Upper lobe of left lung (tissue), 6 donors: ENCODE data around the gene MYH9. TPM values are rescaled to one million over a fixed set of nuclear protein-coding genes. Genes with fewer than 3 reads are reported as not detected.
A peak's percentile ranks its signal among the peaks of the same experiment; 100 is the strongest.

Source experiments
- ATAC-seq, 2 donors: fragments of 200-7000 bp; cut with Tn5 transposase; one replicate each; pipeline ENCODE4 v1.9.1; 2022; ENCODE audit warnings: mild to moderate bottlenecking in 2 of 2, moderate library complexity in 2 of 2; ENCODE audit not compliant: low FRiP score in 2 of 2
- DNase-seq, 2 donors: peaks; one replicate each; pipeline ENCODE4 v3.0.0-alpha.2; 2019 to 2020
- H3K27ac ChIP-seq, 4 donors: fragments of 200-600 bp; sonication (generic); one replicate each; pipeline ENCODE4 v1.5.1; 2016 to 2019
- H3K27me3 ChIP-seq, 4 donors: fragments of 200-600 bp; sonication (generic); one replicate each; pipeline ENCODE4 v1.5.1; 2017 to 2019
- H3K36me3 ChIP-seq, 4 donors: fragments of 200-600 bp; sonication (generic); one replicate each; pipeline ENCODE4 v1.5.1; 2016 to 2019
- H3K4me1 ChIP-seq, 4 donors: fragments of 200-600 bp; sonication (generic); one replicate each; pipeline ENCODE4 v1.5.1; 2018 to 2019
- H3K4me3 ChIP-seq, 4 donors: fragments of 200-600 bp; sonication (generic); one replicate each; pipeline ENCODE4 v1.5.1; 2017 to 2019; ENCODE audit warnings: mild to moderate bottlenecking in 2 of 4, moderate library complexity in 1 of 4
- H3K9me3 ChIP-seq, 4 donors: fragments of 200-600 bp; sonication (generic); one replicate each; pipeline ENCODE4 v1.5.1; 2018 to 2019
- CTCF ChIP-seq, 6 experiments: fragments of 450-650 bp in 4 of 6; fragments of 200-600 bp in 2 of 6; sonication (generic) in 2 of 6; IDR thresholded peaks; one replicate each; pipeline ENCODE4 v1.5.1; 2016 to 2019; ENCODE audit warnings: antibody characterized with exemption in 6 of 6
- EP300 ChIP-seq, 4 donors: sonication (generic); formaldehyde crosslinking; IDR thresholded peaks; one replicate each; pipeline ENCODE4 v1.5.1; 2017; ENCODE audit warnings: antibody characterized with exemption in 4 of 4, control low read depth in 2 of 4
- POLR2A ChIP-seq, 4 donors: fragments of 450-650 bp; IDR thresholded peaks; one replicate each; pipeline ENCODE4 v1.5.1; 2016 to 2017; ENCODE audit warnings: antibody characterized with exemption in 4 of 4, mild to moderate bottlenecking in 2 of 4
- POLR2AphosphoS5 ChIP-seq, 2 donors: sonication (generic); formaldehyde crosslinking; IDR thresholded peaks; one replicate each; pipeline ENCODE4 v1.5.1; 2017; ENCODE audit warnings: antibody characterized with exemption in 2 of 2
- WGBS, 2 donors: methylation state at CpG; one replicate each; pipeline ENCODE4 v1.1.5; 2017 to 2018; 5-methylcytosine and 5-hydroxymethylcytosine counted together
- total RNA-seq, 6 donors: library from RNA; depleted of rRNA in 4 of 6; stranded (reverse); fragments of >200 nt in 4 of 6; gene quantifications; one replicate each; pipeline versions ENCODE4 v1.1.0 to v1.2.1, GENCODE V29; 2016 to 2021
- donor health status: DM: no; HTN: no; CAD: no; lungs with moderate emphysema.
- donor health status: DM: no; HTN: yes; CAD: no; lungs with severe emphysema.

MYH9 gene
- total RNA-seq, 6 donors from 2014 or later, result 486 to 925 (median 599) TPM

- ATAC-seq (no peak), DNase-seq (no peak)
- 74 to 76% methylated on average over 20 to 26 of the region's 26 CpGs for WGBS, 2 donors
- H3K36me3 ChIP-seq, result peaks cover 24 to 93% (median 59%) of the 10 kb centered on the region in 4 donors
- H3K9me3 ChIP-seq, result no peaks in the 10 kb centered on the region
- TF ChIP-seq CTCF (IDR thresholded peaks at IDR 0.05) (no peak), POLR2AphosphoS5 (IDR thresholded peaks at IDR 0.05) (peak in 1 of 2 donors; percentile 2), POLR2A (IDR thresholded peaks at IDR 0.05) (no peak), EP300 (IDR thresholded peaks at IDR 0.05) (no peak)
- H3K4me3 ChIP-seq, result no peak overlapping the region
- H3K27me3 ChIP-seq, result no peaks in the 10 kb centered on the region
- peaks cover 96 to 100% (median 97%) of the 10 kb centered on the region in 4 donors for H3K4me1 ChIP-seq
- peak overlapping the region; percentile 88 to 91 (median 89) for H3K27ac ChIP-seq
Measured at GRCh38 chr22:36336246-36337182, 51.3 kb downstream of the MYH9 start.

DNA sequence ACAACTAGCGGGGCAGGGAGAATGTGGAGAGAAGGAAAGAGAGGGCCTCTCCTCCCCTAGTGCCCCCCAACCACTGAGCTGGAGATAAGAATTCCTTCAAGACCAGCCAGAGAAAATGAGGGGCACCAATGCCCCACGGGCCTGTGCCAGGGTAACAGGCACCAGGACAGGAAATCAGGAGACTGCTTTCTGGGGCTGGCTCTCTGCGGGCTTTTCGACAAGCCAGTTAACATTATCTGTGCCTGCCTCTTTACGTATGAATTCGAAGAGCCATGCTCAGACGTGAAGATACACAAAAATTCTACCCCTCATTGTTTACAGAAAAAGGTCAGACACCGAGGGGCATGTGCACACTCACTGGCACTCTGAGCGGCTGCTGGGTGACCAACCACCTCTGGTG lies 52.1 kb downstream of the MYH9 start:
- H3K4me1 ChIP-seq, result peaks cover 96 to 100% (median 97%) of the 10 kb centered on the region in 4 donors
- peaks cover 16 to 84% (median 50%) of the 10 kb centered on the region in 4 donors for H3K36me3 ChIP-seq
- no peak overlapping the region for H3K4me3 ChIP-seq
- H3K27ac ChIP-seq, result peak overlapping the region; percentile 88 to 91 (median 89)
- ATAC-seq, result no peak
- no peaks in the 10 kb centered on the region for H3K27me3 ChIP-seq
- no peak for TF ChIP-seq POLR2A (IDR thresholded peaks at IDR 0.05)
- TF ChIP-seq CTCF (IDR thresholded peaks at IDR 0.05), result no peak
- no peak for TF ChIP-seq POLR2AphosphoS5 (IDR thresholded peaks at IDR 0.05)
- TF ChIP-seq EP300 (IDR thresholded peaks at IDR 0.05), result no peak
- no peak for DNase-seq
- 59 to 71% methylated on average over 9 of the region's 9 CpGs for WGBS, 2 donors
- H3K9me3 ChIP-seq, result no peaks in the 10 kb centered on the region

DNA sequence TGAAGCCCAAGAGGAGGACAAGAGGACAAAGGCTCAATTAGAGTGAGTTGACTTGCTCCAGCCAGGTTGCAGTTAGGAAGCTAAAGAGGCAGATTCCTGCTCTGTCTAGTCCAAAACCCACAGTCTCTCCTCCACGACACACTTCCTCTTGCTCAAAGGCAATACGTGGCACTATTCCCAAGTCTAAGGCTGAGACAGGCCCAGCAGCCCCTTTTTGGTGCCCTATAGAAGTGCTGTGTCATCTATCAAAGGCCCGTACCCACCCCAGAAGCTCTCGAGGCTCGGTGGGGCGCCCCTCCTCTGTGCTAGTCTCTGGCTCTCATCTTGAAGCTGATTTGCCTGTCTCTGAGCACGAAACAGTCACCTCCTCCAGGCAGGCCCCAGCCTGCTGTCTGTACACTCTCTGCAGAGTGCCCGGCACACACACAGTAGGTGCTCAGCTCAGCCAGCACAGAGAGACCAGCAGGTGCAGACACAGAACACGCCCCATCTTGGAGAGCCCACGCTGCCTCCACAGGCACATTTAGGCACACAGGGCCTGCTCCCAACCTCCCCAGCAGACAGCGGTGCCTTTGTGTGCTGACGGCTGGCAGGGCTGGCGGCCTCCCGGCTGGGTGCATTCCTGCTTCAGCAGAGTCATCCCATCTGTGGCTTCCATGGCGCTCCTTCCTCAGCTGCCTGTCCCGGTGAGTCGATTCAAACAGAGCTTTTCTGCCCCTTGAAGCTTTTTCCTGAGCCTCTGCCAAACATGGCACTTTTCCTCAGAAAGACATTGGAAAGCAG lies 52.8 kb downstream of the MYH9 start:
- no peaks in the 10 kb centered on the region for H3K27me3 ChIP-seq
- WGBS, 2 donors, result 37 to 42% methylated on average over 6 to 17 of the region's 17 CpGs
- peak in 1 of 2 donors; percentile 79 for DNase-seq
- H3K4me1 ChIP-seq, result peaks cover 96 to 100% (median 98%) of the 10 kb centered on the region in 4 donors
- H3K4me3 ChIP-seq, result no peak overlapping the region
- H3K27ac ChIP-seq, result peak overlapping the region; percentile 88 to 91 (median 89)
- peaks cover 14 to 82% (median 47%) of the 10 kb centered on the region in 4 donors for H3K36me3 ChIP-seq
- TF ChIP-seq CTCF (IDR thresholded peaks at IDR 0.05) (no peak), EP300 (IDR thresholded peaks at IDR 0.05) (no peak), POLR2A (IDR thresholded peaks at IDR 0.05) (no peak), POLR2AphosphoS5 (IDR thresholded peaks at IDR 0.05) (no peak)
- no peaks in the 10 kb centered on the region for H3K9me3 ChIP-seq
- peak in 1 of 2 donors; percentile 8 for ATAC-seq

DNA sequence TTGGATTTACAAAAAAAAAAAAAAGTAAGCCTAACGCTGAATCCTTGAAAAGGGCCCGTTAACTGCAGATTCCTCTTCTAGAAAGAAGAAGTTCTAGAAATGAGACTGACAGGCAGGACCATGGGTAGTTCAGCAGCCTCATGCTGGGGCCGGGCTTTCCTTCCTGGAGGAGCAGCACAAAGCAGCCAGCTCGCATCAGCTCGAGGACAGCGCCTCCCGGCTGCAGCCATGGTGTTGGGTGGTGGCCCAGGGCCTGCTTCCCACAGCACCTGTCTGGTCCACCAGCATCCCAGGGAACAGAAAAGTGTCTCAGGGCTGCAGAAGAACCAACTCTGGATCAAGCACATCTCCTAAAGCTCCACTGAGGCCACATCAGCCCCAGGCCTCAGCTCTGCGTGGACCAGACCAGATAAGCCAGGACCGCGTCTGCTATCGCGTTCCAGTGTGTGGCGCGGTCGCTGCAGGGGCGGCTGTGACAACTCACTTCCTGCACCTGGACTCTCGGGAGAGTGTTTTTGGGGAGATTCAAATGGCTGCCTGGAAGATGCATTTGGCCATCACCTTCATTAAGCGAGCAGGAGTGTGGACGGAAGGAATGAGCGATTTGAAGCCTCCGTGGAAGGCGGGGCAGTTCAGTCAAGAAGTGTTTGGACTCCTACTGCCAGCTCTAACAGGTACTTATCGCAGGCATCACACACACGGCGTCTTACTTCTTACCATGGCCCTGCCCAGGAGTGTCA lies 53.5 kb downstream of the MYH9 start:
- H3K27me3 ChIP-seq, result no peaks in the 10 kb centered on the region
- WGBS, 2 donors, result 39 to 53% methylated on average over 13 to 20 of the region's 25 CpGs
- H3K9me3 ChIP-seq, result no peaks in the 10 kb centered on the region
- H3K4me1 ChIP-seq, result peaks cover 97 to 100% (median 98%) of the 10 kb centered on the region in 4 donors
- no peak overlapping the region for H3K4me3 ChIP-seq
- ATAC-seq (no peak), DNase-seq (peak; percentile 69 to 78)
- no peak for TF ChIP-seq POLR2A (IDR thresholded peaks at IDR 0.05)
- TF ChIP-seq CTCF (IDR thresholded peaks at IDR 0.05), result peak in 2 of 6 experiments; percentile 21 to 30
- peak in 1 of 2 donors; percentile 12 for TF ChIP-seq POLR2AphosphoS5 (IDR thresholded peaks at IDR 0.05)
- TF ChIP-seq EP300 (IDR thresholded peaks at IDR 0.05), result no peak
- peak overlapping the region; percentile 88 to 91 (median 89) for H3K27ac ChIP-seq
- H3K36me3 ChIP-seq, result peaks cover 6 to 80% (median 43%) of the 10 kb centered on the region in 4 donors
